CD4-positive, alpha-beta T cell treated with Interferon alpha-2 for 1 hour (primary cell): ENCODE data around the gene UFC1.
A peak's percentile ranks its signal among the peaks of the same experiment; 100 is the strongest.

Experiments used
- DNase-seq, 2 donors: peaks; one replicate each; pipeline ENCODE4 v3.0.0-alpha.2; 2020 to 2022

The UFC1 gene

GRCh38 chr1:161137881-161138280 is 15.9 kb upstream of the UFC1 start:
- DNase-seq: no peak

- DNase-seq: no peak
Measured at GRCh38 chr1:161138431-161138830, 15.3 kb upstream of the UFC1 start.

GRCh38 chr1:161139766-161140165 is 14.0 kb upstream of the UFC1 start:
- peak; percentile 50 to 71 for DNase-seq

- no peak for DNase-seq
Measured at GRCh38 chr1:161140755-161141400, 12.9 kb upstream of the UFC1 start.

- no peak for DNase-seq
Measured at GRCh38 chr1:161145832-161146231, 7.9 kb upstream of the UFC1 start.

- DNase-seq: no peak
Measured at GRCh38 chr1:161153176-161153575, 602 bp upstream of the UFC1 start.

- no peak for DNase-seq
Measured at GRCh38 chr1:161157867-161158266, 4.1 kb downstream of the UFC1 start.

- DNase-seq: no peak
Measured at GRCh38 chr1:161158316-161159010, 4.7 kb downstream of the UFC1 start.

- peak; percentile 91 to 94 for DNase-seq
Measured at GRCh38 chr1:161159087-161159912, 5.5 kb downstream of the UFC1 start, which contains the start of gene USP21. TSS of gene USP21 (plus strand) at chr1:161159500. CDS start at chr1:161160641, 1,141 bp downstream.

GRCh38 chr1:161159913-161160243 is 6.1 kb downstream of the UFC1 start:
- no peak for DNase-seq

- no peak for DNase-seq
Measured at GRCh38 chr1:161160671-161161145, 6.9 kb downstream of the UFC1 start.

- DNase-seq: no peak
Measured at GRCh38 chr1:161161652-161162051, 7.9 kb downstream of the UFC1 start.

GRCh38 chr1:161162052-161162451 is 8.3 kb downstream of the UFC1 start:
- DNase-seq: no peak

- DNase-seq: no peak
Measured at GRCh38 chr1:161162806-161163205, 9.0 kb downstream of the UFC1 start.

- no peak for DNase-seq
Measured at GRCh38 chr1:161163793-161164192, 10.0 kb downstream of the UFC1 start.

- no peak for DNase-seq
Measured at GRCh38 chr1:161164901-161165610, 11.3 kb downstream of the UFC1 start.

- DNase-seq: peak; percentile 93 to 96
Measured at GRCh38 chr1:161165742-161166668, 12.2 kb downstream of the UFC1 start, which contains the start of gene PPOX. TSS of gene PPOX (plus strand) at chr1:161166426. CDS start at chr1:161166848, 422 bp downstream.

- DNase-seq: no peak
Measured at GRCh38 chr1:161166669-161167548, 13.1 kb downstream of the UFC1 start.

GRCh38 chr1:161168906-161169305 is 15.1 kb downstream of the UFC1 start:
- DNase-seq: no peak

- no peak for DNase-seq
Measured at GRCh38 chr1:161171191-161171590, 17.4 kb downstream of the UFC1 start.

GRCh38 chr1:161171696-161172095 is 17.9 kb downstream of the UFC1 start:
- no peak for DNase-seq
